ENCODE data around the gene NFASC. TPM values are rescaled to one million over a fixed set of nuclear protein-coding genes. Genes with fewer than 3 reads are reported as not detected.

The NFASC gene
- total RNA-seq, 2 donors from 2014 or later: 4.4 to 7.6 TPM

GRCh38 chr1:204869097-204869496 lies 1.6 kb upstream of the NFASC start:
- DNase-seq (no peak), ATAC-seq (no peak)
- Histone ChIP-seq H3K36me3 (replicated peaks in 1 of 2; ENCODE audit: insufficient read depth in 1 of 2, low read depth in 2 of 2) (no peaks in the 10 kb centered on the region), H3K27ac (no peak overlapping the region), H3K27me3 (no peaks in the 10 kb centered on the region), H3K9me3 (no peaks in the 10 kb centered on the region), H3K4me1 (no peaks in the 10 kb centered on the region), H3K4me3 (no peak overlapping the region)
- intact Hi-C loops (cut with DNase I): no loop called here
- TF ChIP-seq CTCF (IDR thresholded peaks at IDR 0.05): no peak
- WGBS, 2 donors: 56 to 64% methylated on average over 3 of the region's 3 CpGs

- Histone ChIP-seq H3K27ac (no peak overlapping the region), H3K9me3 (no peaks in the 10 kb centered on the region), H3K27me3 (no peaks in the 10 kb centered on the region), H3K4me1 (no peaks in the 10 kb centered on the region), H3K4me3 (no peak overlapping the region), H3K36me3 (replicated peaks in 1 of 2; ENCODE audit: insufficient read depth in 1 of 2, low read depth in 2 of 2) (no peaks in the 10 kb centered on the region)
- 76 to 78% methylated on average over 5 of the region's 5 CpGs for WGBS, 2 donors
- DNase-seq (no peak), ATAC-seq (no peak)
- intact Hi-C loops (cut with DNase I): no loop called here
- TF ChIP-seq CTCF (IDR thresholded peaks at IDR 0.05) (no peak), POLR2A (IDR thresholded peaks at IDR 0.05) (no peak)
These were observed 859 bp downstream of the NFASC start for GRCh38 chr1:204871405-204872037.

DNA sequence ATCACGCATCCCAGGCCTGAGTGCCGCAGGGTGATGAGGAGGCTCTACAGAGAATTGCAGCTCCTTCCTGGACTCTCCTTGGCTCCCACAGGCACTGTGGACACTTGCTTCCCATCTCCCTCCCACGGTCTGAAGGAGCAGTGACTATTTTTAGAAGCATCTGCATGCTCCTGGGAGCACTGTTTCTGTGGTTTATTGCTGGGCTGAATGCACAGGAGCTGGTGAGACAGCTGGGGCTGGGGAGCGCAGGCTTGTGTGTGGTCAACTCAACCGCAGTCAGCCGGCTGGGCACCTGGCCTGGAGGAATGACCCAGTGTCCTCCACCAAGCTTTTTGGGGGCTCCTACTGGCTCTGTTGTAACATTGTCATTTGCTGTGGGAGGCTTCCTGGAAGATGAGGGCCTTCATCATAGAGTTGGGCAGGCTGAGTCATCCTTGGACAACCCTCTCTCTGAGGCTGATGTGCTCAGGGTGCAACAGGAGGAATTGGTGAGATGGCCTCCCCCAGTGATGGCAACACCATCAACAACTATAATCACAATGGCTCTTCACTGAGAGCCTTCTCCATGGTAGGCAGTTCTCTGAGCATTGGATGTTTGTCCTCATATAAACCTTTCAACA lies 1.7 kb downstream of the NFASC start:
- DNase-seq (peak in 1 of 4 donors; percentile 20), ATAC-seq (peak; percentile 33)
- Histone ChIP-seq H3K4me3 (no peak overlapping the region), H3K4me1 (no peaks in the 10 kb centered on the region), H3K27ac (peak overlapping the region in 1 of 4 donors; percentile 12), H3K36me3 (replicated peaks in 1 of 2; ENCODE audit: insufficient read depth in 1 of 2, low read depth in 2 of 2) (no peaks in the 10 kb centered on the region), H3K9me3 (no peaks in the 10 kb centered on the region), H3K27me3 (no peaks in the 10 kb centered on the region)
- TF ChIP-seq CTCF (IDR thresholded peaks at IDR 0.05) (no peak), POLR2A (IDR thresholded peaks at IDR 0.05) (no peak)
- WGBS, 2 donors: 72 to 73% methylated on average over 4 to 6 of the region's 6 CpGs
- intact Hi-C loops (cut with DNase I): no loop called here

- DNase-seq: no peak
- intact Hi-C loops (cut with DNase I): no loop called here
- no peaks in the 10 kb centered on the region for H3K4me1 ChIP-seq
These were observed 2.5 kb downstream of the NFASC start for GRCh38 chr1:204873176-204873575.

More at GRCh38 chr1:204873176-204873575, 2.5 kb downstream of the NFASC start:
- TF ChIP-seq CTCF (IDR thresholded peaks at IDR 0.05) (no peak), POLR2A (IDR thresholded peaks at IDR 0.05) (no peak)
- ATAC-seq: no peak
- Histone ChIP-seq H3K9me3 (no peaks in the 10 kb centered on the region), H3K4me3 (no peak overlapping the region), H3K27me3 (no peaks in the 10 kb centered on the region), H3K27ac (no peak overlapping the region), H3K36me3 (replicated peaks in 1 of 2; ENCODE audit: insufficient read depth in 1 of 2, low read depth in 2 of 2) (no peaks in the 10 kb centered on the region)
- 71 to 79% methylated on average over 2 of the region's 2 CpGs for WGBS, 2 donors
